ENCODE measurements around the gene ZNF827.

ZNF827 gene

GRCh38 chr4:145786261-145786660 is 152.4 kb downstream of the ZNF827 start:
- Histone ChIP-seq H3K4me2 (ENCODE audit: low read length) (no peak overlapping the region), H3K4me3 (ENCODE audit: low read length) (no peak overlapping the region), H3K27me3 (ENCODE audit: control insufficient read depth, low read length) (no peaks in the 10 kb centered on the region), H3K9me3 (ENCODE audit: control insufficient read depth, insufficient read depth, low read length) (no peaks in the 10 kb centered on the region), H3K9me2 (replicated peaks; ENCODE audit: control insufficient read depth, low read length) (no peaks in the 10 kb centered on the region), H3K4me1 (ENCODE audit: control insufficient read depth, low read length) (no peaks in the 10 kb centered on the region), H3K79me2 (ENCODE audit: control insufficient read depth, low read length) (no peaks in the 10 kb centered on the region), H3K27ac (ENCODE audit: low read depth, low read length) (no peak overlapping the region), H3K36me3 (ENCODE audit: control insufficient read depth, low read length) (peaks cover 4% of the 10 kb centered on the region; the same call in 1 of the 2 replicates), H4K20me1 (ENCODE audit: control insufficient read depth, insufficient read depth, low read depth, low read length) (no peaks in the 10 kb centered on the region), H3F3A (ENCODE audit: control insufficient read depth, insufficient read depth) (no peaks in the 10 kb centered on the region)
- TF ChIP-seq EZH2phosphoT487 (IDR thresholded peaks at IDR 0.05; ENCODE audit: borderline replicate concordance, low read length) (no peak), CTCF (IDR thresholded peaks at IDR 0.05; ENCODE audit: low read depth, low read length, poor library complexity, severe bottlenecking) (no peak)

DNA sequence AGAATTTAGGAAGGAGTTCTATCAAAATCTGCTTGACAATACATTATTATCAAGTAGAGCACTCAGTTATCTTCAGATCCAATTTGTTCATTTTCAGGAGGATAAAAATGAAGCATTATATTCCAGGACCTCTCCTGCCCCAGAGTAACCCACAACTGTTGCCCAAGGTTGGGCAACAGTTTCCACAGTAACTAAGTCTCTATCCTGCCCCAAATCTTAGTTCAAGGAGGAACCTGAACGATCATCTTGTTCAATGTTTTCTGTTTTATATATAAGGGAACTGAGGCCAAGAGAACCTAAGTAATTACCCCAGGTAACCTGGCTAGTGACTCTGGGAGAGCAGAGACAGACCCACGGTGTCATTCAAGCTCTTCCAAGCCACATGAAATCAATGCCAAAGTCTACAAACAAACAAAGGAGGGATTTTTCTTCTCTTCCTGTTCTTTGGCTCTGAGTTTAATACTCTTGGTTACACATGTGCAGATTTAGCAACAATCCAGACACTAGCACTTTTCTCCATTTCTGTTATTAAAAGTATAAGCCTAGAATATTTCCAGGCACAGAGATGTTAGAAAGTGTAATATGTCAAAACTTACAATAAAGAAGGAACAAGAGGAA is 153.1 kb downstream of the ZNF827 start:
- Histone ChIP-seq H3K79me2 (ENCODE audit: control insufficient read depth, low read length) (no peaks in the 10 kb centered on the region), H3K4me2 (ENCODE audit: low read length) (no peak overlapping the region), H3K4me3 (ENCODE audit: low read length) (no peak overlapping the region), H3F3A (ENCODE audit: control insufficient read depth, insufficient read depth) (no peaks in the 10 kb centered on the region), H3K4me1 (ENCODE audit: control insufficient read depth, low read length) (no peaks in the 10 kb centered on the region), H3K9me3 (ENCODE audit: control insufficient read depth, insufficient read depth, low read length) (no peaks in the 10 kb centered on the region), H3K27ac (ENCODE audit: low read depth, low read length) (no peak overlapping the region), H4K20me1 (ENCODE audit: control insufficient read depth, insufficient read depth, low read depth, low read length) (no peaks in the 10 kb centered on the region), H3K27me3 (ENCODE audit: control insufficient read depth, low read length) (no peaks in the 10 kb centered on the region), H3K9me2 (replicated peaks; ENCODE audit: control insufficient read depth, low read length) (no peaks in the 10 kb centered on the region), H3K36me3 (ENCODE audit: control insufficient read depth, low read length) (peaks cover 4% of the 10 kb centered on the region; the same call in 1 of the 2 replicates)
- no peak for TF ChIP-seq EZH2phosphoT487 (IDR thresholded peaks at IDR 0.05; ENCODE audit: borderline replicate concordance, low read length)
- no peak for TF ChIP-seq CTCF (IDR thresholded peaks at IDR 0.05; ENCODE audit: low read depth, low read length, poor library complexity, severe bottlenecking)

DNA sequence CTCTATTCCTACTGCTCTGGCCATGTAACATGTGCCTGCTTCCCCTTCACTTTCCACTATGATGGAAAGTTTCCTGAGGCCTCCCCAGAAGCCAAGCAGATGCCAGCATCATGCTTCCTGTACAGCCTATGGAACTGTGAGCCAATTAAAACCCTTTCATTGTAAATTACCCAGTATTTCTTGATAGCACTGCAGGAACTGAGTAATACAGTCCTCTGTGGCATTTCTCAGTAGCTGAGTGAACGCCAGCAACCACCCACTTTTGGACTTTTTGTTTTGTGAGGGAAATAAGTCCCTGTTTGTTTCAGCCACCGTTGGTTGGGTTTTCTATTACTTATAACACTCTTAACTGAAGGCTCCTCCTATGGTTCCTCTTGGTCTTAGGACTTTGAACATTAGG is 154.6 kb downstream of the ZNF827 start:
- H3K9me2 ChIP-seq (replicated peaks; ENCODE audit: control insufficient read depth, low read length): no peaks in the 10 kb centered on the region

More for the DNA sequence above, 154.6 kb downstream of the ZNF827 start:
- H3K27me3 ChIP-seq (ENCODE audit: control insufficient read depth, low read length): no peaks in the 10 kb centered on the region
- H3F3A ChIP-seq (ENCODE audit: control insufficient read depth, insufficient read depth): no peaks in the 10 kb centered on the region
- no peak overlapping the region for H3K27ac ChIP-seq (ENCODE audit: low read depth, low read length)
- H3K9me3 ChIP-seq (ENCODE audit: control insufficient read depth, insufficient read depth, low read length): no peaks in the 10 kb centered on the region
- no peaks in the 10 kb centered on the region for H4K20me1 ChIP-seq (ENCODE audit: control insufficient read depth, insufficient read depth, low read depth, low read length)
- no peaks in the 10 kb centered on the region for H3K4me1 ChIP-seq (ENCODE audit: control insufficient read depth, low read length)
- no peak overlapping the region for H3K4me3 ChIP-seq (ENCODE audit: low read length)
- peaks cover 12% of the 10 kb centered on the region for H3K36me3 ChIP-seq (ENCODE audit: control insufficient read depth, low read length)
- H3K4me2 ChIP-seq (ENCODE audit: low read length): no peak overlapping the region
- H3K79me2 ChIP-seq (ENCODE audit: control insufficient read depth, low read length): no peaks in the 10 kb centered on the region
- TF ChIP-seq CTCF (IDR thresholded peaks at IDR 0.05; ENCODE audit: low read depth, low read length, poor library complexity, severe bottlenecking): no peak
- TF ChIP-seq EZH2phosphoT487 (IDR thresholded peaks at IDR 0.05; ENCODE audit: borderline replicate concordance, low read length): no peak
